ENCODE measurements around the gene NMD3.

DNA sequence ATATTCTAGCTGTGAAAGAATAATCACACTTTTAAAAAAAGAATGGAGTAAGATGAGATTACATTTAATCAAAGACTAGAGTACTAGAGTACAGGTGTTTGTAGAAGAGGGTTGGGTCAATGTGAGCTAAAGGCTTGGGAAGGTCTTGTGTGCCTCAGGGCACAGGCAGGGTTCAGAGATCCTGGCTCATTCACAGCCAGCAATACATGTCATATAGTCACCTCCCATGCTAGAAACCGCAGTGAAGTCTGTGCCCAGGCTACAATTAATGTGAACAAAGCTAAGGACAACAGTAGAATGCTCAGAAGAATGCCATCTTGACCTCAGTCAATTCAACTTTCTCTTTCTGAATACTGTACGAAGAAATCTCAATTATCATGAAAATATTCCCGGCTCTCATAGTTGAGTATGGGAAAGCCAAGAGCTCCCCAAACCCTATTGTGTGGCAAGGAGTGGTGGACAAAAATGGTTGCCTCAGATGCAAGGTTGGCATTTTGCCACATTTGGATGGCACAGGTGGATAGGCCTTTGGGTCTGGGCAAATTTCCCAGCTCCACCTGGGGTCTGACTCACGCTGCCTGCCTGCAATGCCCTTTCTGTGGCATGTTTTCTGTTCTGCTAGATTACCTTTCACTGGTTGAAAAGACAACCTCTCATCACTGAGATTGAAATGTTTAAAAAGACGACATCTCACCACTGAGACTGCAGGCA, 70.2 kb downstream of the NMD3 start:
- TF ChIP-seq CTCF (IDR thresholded peaks at IDR 0.05) (no peak), JUNB (IDR thresholded peaks at IDR 0.05) (no peak)
